ENCODE data around the gene PBX1. TPM values are rescaled to one million over a fixed set of nuclear protein-coding genes. Genes with fewer than 3 reads are reported as not detected.

PBX1 gene
- total and polyA plus RNA-seq, 2 of the 4 experiments (the other 2 are of a cell fraction): 13.9 to 17.9 TPM

DNA sequence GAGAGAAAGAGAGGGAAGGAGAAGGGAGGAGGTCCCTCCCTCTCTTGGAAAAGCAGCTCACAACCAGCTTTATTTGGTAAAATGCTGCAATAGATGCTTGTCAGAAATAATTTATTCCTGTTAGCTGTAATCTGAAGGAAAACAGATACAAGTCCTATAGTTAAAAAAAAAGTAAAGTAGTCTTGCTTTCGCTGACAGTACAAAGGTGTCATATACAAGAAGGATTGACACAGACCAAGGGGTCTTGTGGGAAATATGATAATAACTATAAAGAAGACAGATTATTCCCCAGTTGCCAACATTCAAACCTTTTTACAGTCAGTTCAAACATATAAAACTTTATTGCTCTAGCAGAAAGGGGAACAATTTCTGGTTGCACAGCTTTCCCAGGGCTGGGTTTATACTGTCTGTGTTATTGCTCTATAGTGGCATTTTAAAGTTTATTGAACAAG lies 145.0 kb downstream of the PBX1 start:
- no peak overlapping the region for H2AK5ac ChIP-seq (ENCODE audit: low read depth, low read length)
- BruUV-seq (replicated peaks): no TSS peak
- H3K23ac ChIP-seq (ENCODE audit: low read depth, low read length): no peak overlapping the region

More for the DNA sequence above, 145.0 kb downstream of the PBX1 start:
- H3K4me3 ChIP-seq (ENCODE audit: insufficient read depth, low read depth, low read length): no peak overlapping the region
- no peaks in the 10 kb centered on the region for H3K27me3 ChIP-seq (ENCODE audit: control insufficient read depth, insufficient read depth, low read length)
- H4K91ac ChIP-seq (ENCODE audit: insufficient read depth, low read depth, low read length): no peak overlapping the region
- no peak overlapping the region for H3K9ac ChIP-seq (ENCODE audit: low read depth, low read length)
- dilution Hi-C loops (cut with HindIII; ENCODE audit: low sequenced_read_pairs, unreplicated experiment): no loop called here
- no peak overlapping the region for H2BK5ac ChIP-seq (ENCODE audit: low read depth, low read length, poor library complexity, severe bottlenecking)
- H4K20me1 ChIP-seq (ENCODE audit: insufficient read depth, low read length): 0 out of 2 replicates have a peak, but pooled peaks cover 5% of the 10 kb centered on the region
- WGBS, 2 experiments (ENCODE audit: extremely low coverage in 2 of 2, insufficient read length in 1 of 2): no CpG with 5 or more reads among the region's 1 CpG
- H3K79me1 ChIP-seq (ENCODE audit: low read depth in 1 of 2, low read length in 2 of 2): peaks cover 16 to 22% of the 10 kb centered on the region in 2 experiments; a peak in 3 of 4 replicates
- H3K27ac ChIP-seq (ENCODE audit: insufficient read depth, low read length): no peak overlapping the region
- no peak overlapping the region for H3K14ac ChIP-seq (replicated peaks; ENCODE audit: low read depth, low read length)
- no peaks in the 10 kb centered on the region for H3K9me3 ChIP-seq (ENCODE audit: control insufficient read depth, insufficient read depth, low read length)
- no peak overlapping the region for H4K5ac ChIP-seq (ENCODE audit: low read depth, low read length)
- intact Hi-C loops (cut with micrococcal nuclease): no loop called here
- H3K4ac ChIP-seq (ENCODE audit: low read depth, low read length): no peak overlapping the region
- H3K36me3 ChIP-seq (ENCODE audit: control insufficient read depth, insufficient read depth, low read length): no peaks in the 10 kb centered on the region
- ChIA-PET POLR2A (ENCODE audit: unreplicated experiment) (no interaction called here), CTCF (no interaction called here)
- H2BK15ac ChIP-seq (ENCODE audit: low read depth, low read length): no peak overlapping the region
- TF ChIP-seq RCOR1 (IDR thresholded peaks at IDR 0.05; ENCODE audit: insufficient replicate concordance, low read length): no peak
- no peak for TF ChIP-seq CEBPB (IDR thresholded peaks at IDR 0.05; ENCODE audit: low read depth, low read length)
- TF ChIP-seq RAD21 (IDR thresholded peaks at IDR 0.05; ENCODE audit: low read length): no peak
- no peak for TF ChIP-seq NFE2L2 (IDR thresholded peaks at IDR 0.05; ENCODE audit: low read depth, low read length)
- TF ChIP-seq, protein P1, sequence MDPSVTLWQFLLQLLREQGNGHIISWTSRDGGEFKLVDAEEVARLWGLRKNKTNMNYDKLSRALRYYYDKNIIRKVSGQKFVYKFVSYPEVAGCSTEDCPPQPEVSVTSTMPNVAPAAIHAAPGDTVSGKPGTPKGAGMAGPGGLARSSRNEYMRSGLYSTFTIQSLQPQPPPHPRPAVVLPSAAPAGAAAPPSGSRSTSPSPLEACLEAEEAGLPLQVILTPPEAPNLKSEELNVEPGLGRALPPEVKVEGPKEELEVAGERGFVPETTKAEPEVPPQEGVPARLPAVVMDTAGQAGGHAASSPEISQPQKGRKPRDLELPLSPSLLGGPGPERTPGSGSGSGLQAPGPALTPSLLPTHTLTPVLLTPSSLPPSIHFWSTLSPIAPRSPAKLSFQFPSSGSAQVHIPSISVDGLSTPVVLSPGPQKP (IDR thresholded peaks at IDR 0.05; ENCODE audit: borderline replicate concordance, low read depth, low read length): no peak
- TF ChIP-seq POLR2A (IDR thresholded peaks at IDR 0.05; ENCODE audit: low read depth, low read length): no peak
- H2AK9ac ChIP-seq (replicated peaks; ENCODE audit: low read depth, low read length, poor library complexity): no peak overlapping the region
- no peak overlapping the region for H4K8ac ChIP-seq (ENCODE audit: low read depth in 2 of 2, low read length in 2 of 2)
- no peak overlapping the region for H3K4me2 ChIP-seq (ENCODE audit: low read depth, low read length)
- no peak overlapping the region for H3K56ac ChIP-seq (ENCODE audit: extremely low read depth, insufficient read depth, low read length)
- peaks cover 25% of the 10 kb centered on the region for H3K4me1 ChIP-seq (ENCODE audit: control insufficient read depth, insufficient read depth, low read length)
- no peak overlapping the region for H2BK120ac ChIP-seq (ENCODE audit: low read depth, low read length)
- in situ Hi-C loops (cut with MboI; ENCODE audit: low sequenced_read_pairs): no loop called here
- H3K9me1 ChIP-seq (ENCODE audit: insufficient read depth, low read length): peaks cover 23% of the 10 kb centered on the region
- no peak overlapping the region for H2AFZ ChIP-seq (replicated peaks; ENCODE audit: low read length, poor library complexity)
- no peak overlapping the region for H3K18ac ChIP-seq (ENCODE audit: low read depth, low read length)
- no peak overlapping the region for H2BK20ac ChIP-seq (ENCODE audit: low read depth, low read length)
- DNase-seq (no peak), ATAC-seq (ENCODE audit: low read depth) (no peak)
